GM12872 (cell line): ENCODE measurements around the gene WFDC1.

Experiments used
- CTCF ChIP-seq: IDR thresholded peaks from 3 replicates; pipeline ENCODE4 v1.5.1; 2011; ENCODE audit warnings: low read depth, mild to moderate bottlenecking, low read length, moderate library complexity; ENCODE audit not compliant: insufficient read depth

WFDC1 gene

DNA sequence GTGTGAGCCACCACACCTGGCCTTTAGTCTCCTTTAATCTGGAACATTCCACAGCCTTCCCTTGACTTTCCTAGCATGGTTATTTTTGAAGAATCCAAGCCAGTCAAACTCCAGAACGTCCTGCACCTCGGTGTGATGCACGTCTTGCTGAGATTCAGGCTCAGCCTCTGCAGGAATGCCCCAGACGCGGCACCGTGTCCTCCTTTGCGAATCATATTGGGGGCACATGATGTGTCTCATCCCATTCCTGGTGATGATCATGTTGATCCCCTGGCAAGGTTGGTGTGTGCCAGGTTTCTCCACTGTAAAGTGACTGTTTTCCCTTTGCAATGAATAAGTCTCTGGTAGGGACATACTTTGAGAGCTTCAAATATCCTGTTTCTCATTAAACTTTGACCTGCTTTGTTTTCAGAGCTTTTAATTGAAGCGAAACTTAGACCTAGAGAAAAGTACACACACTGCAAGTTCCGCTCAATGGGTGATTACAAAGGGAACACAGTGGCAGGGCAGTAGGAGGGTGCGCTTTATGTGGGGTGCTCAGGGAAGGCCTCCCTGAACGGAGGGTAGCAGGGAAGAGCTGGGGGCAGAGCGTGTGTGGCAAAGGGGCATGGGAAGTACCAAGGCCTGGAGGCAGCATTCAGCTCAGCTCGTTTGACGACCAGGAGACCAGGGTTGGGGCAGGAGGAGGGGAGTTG is 64.1 kb downstream of the WFDC1 start:
- TF ChIP-seq CTCF, result no peak

- TF ChIP-seq CTCF, result no peak
Observed at GRCh38 chr16:84359326-84359725, 64.6 kb downstream of the WFDC1 start.

- no peak for TF ChIP-seq CTCF
Observed at GRCh38 chr16:84360170-84360569, 65.5 kb downstream of the WFDC1 start.

DNA sequence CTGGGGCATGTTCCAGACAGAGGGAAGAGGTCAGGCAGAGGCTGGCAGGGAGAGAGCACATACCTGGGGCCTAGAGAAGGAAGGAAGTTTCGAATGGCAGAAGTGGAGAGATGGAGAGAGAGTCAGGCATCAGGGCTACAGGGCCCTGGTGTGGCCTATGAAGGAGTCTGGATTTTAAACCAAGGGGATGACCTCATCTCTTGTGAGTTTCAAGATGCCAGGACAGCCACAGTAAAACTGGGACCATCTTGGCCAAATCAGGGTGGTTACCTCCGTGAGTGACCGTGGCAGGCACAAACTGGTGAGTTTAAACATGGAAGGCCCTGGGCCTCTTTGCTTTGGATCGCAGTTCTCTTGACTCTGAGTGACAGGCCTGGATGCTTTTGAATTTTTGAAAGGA is 66.1 kb downstream of the WFDC1 start:
- TF ChIP-seq CTCF, result no peak

GRCh38 chr16:84361546-84361945 is 66.9 kb downstream of the WFDC1 start:
- TF ChIP-seq CTCF, result no peak

GRCh38 chr16:84362471-84362941 is 67.8 kb downstream of the WFDC1 start:
- TF ChIP-seq CTCF, result no peak

DNA sequence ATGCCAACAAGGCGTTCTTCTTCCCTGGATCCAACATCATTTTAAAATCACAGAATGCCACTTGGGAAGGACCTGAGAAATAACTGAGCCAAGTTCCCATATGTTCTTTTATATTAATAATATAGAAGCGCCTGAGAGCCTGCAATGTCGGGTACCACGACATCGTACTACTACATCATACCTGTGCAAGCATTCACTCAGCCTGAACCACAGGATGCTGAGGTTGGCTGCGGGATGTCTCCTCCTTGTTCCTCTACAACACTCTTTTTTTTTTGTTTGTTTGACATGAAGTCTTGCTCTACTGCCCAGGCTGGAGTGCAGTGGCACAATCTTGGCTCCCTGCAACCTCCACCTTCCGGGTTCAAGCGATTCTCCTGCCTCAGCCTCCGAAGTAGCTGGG is 71.5 kb downstream of the WFDC1 start:
- TF ChIP-seq CTCF, result no peak
